Transverse colon (tissue), 4 donors: Measurements from ENCODE around the gene ARHGAP32. TPM values are rescaled to one million over a fixed set of nuclear protein-coding genes. Genes with fewer than 3 reads are reported as not detected.

Source experiments
- DNase-seq: peaks from one replicate; pipeline ENCODE4 v3.0.0-alpha.2; 2019
- H3K27ac ChIP-seq, 4 donors: fragments of 200-600 bp; sonication (generic); 2 replicates each; pipeline ENCODE4 v1.5.1; 2016 to 2018; ENCODE audit warnings: inconsistent platforms in 4 of 4
- H3K27me3 ChIP-seq: fragments of 200-600 bp; sonication (generic); 2 replicates; pipeline ENCODE4 v1.5.1; 2017; ENCODE audit warnings: inconsistent platforms
- H3K36me3 ChIP-seq, 4 donors: fragments of 200-600 bp; sonication (generic); 2 replicates each; pipeline ENCODE4 v1.5.1; 2017 to 2019; ENCODE audit warnings: inconsistent platforms in 4 of 4
- H3K4me1 ChIP-seq, 4 donors: fragments of 200-600 bp; sonication (generic); 2 replicates each; pipeline ENCODE4 v1.5.1; 2017 to 2020; ENCODE audit warnings: inconsistent platforms in 4 of 4
- H3K4me3 ChIP-seq, 4 donors: fragments of 200-600 bp; sonication (generic); 1 replicate in 1 of 4; 2 replicates in 3 of 4; pipeline versions ENCODE4 v1.5.1 to v1.6.1; 2017 to 2019; ENCODE audit warnings: inconsistent platforms in 4 of 4
- H3K9me3 ChIP-seq, 2 donors: fragments of 200-600 bp; sonication (generic); 2 replicates each; pipeline ENCODE4 v1.5.1; 2017 to 2019; ENCODE audit warnings: inconsistent platforms in 2 of 2
- EP300 ChIP-seq: sonication (generic); formaldehyde crosslinking; IDR thresholded peaks from one replicate; pipeline ENCODE4 v1.6.1; 2017; ENCODE audit warnings: antibody characterized with exemption, low read depth
- POLR2A ChIP-seq: fragments of 450-650 bp; IDR thresholded peaks from one replicate; pipeline ENCODE4 v1.6.1; 2016; ENCODE audit warnings: antibody characterized with exemption, mild to moderate bottlenecking, moderate library complexity
- POLR2AphosphoS5 ChIP-seq, 3 donors: sonication (generic); formaldehyde crosslinking; IDR thresholded peaks; one replicate each; pipeline ENCODE4 v1.6.1; 2016; ENCODE audit warnings: antibody characterized with exemption in 3 of 3
- WGBS, 2 donors: methylation state at CpG; one replicate each; pipeline ENCODE4 v1.1.5; 2018; ENCODE audit warnings: low coverage in 1 of 2; 5-methylcytosine and 5-hydroxymethylcytosine counted together
- in situ Hi-C, 4 donors: fragments of 200-750 bp; cut with MboI; loops; one replicate each; pipeline versions ENCODE4 v1.15.0 to v1.15.1; 2017; ENCODE audit warnings: low sequenced_read_pairs in 3 of 4, low pct_ligation_motif_present in 1 of 4, low pct_unique_long_range_greater_than_20kb in 1 of 4
- intact Hi-C: fragments of 100-400 bp; cut with DNase I; formaldehyde crosslinking; loops from one replicate; pipeline ENCODE4 v1.15.1; 2023; ENCODE audit warnings: low total_unique reads
- small RNA-seq, 4 donors: library from RNA; depleted of rRNA; stranded (forward); fragments of <200 nt; gene quantifications; one replicate each; pipeline ENCODE3, GENCODE V24; 2016
- total RNA-seq, 4 donors: library from RNA; depleted of rRNA; stranded (reverse); fragments of >200 nt; gene quantifications; one replicate each; pipeline ENCODE4 v1.1.0, GENCODE V29; 2016
- TF ChIP-seq, protein P1 (sequence below), 5 experiments: fragments of 200-600 bp in 3 of 5; fragments of 450-650 bp in 2 of 5; sonication (generic) in 3 of 5; IDR thresholded peaks; 1 replicate in 2 of 5; 2 replicates in 3 of 5; pipeline ENCODE4 v1.5.1; 2016 to 2017; ENCODE audit warnings: antibody characterized with exemption in 5 of 5, inconsistent platforms in 3 of 5, mild to moderate bottlenecking in 2 of 5, moderate library complexity in 1 of 5

The ARHGAP32 gene
- total RNA-seq, 4 donors from 2014 or later, result 66.9 to 86.9 (median 74.8) TPM

DNA sequence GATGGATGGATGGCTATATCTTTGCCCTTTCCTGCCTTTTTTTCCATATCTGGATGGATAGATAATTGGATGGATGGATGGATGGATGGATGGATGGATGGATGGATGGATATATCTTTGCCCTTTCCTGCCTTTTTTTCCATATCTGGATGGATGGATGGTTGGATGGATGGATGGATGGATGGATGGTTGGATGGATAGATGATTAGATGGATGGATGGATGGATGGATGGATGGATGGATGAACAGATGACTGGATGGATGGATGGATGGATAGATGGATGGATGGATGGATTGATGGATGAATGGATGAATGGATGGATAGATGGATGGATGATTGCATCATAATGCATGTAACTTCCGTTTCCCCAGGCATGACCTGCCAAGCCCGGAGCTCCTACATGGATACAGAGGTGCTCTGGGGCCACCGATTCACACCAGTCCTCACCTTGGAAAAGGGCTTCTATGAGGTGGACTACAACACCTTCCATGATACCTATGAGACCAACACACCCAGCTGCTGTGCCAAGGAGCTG, 276.0 kb downstream of the ARHGAP32 start:
- WGBS, 2 donors, result 50 to 80% methylated on average over 2 to 3 of the region's 3 CpGs
- no peaks in the 10 kb centered on the region for H3K4me1 ChIP-seq
- in situ Hi-C loops, result no loop called here
- no peaks in the 10 kb centered on the region for H3K27me3 ChIP-seq
- DNase-seq, result no peak
- intact Hi-C loops, result no loop called here
- no peaks in the 10 kb centered on the region for H3K36me3 ChIP-seq
- no peak overlapping the region for H3K4me3 ChIP-seq
- H3K9me3 ChIP-seq, result no peaks in the 10 kb centered on the region
- TF ChIP-seq POLR2AphosphoS5 (IDR thresholded peaks at IDR 0.05), result no peak
- TF ChIP-seq, protein P1, sequence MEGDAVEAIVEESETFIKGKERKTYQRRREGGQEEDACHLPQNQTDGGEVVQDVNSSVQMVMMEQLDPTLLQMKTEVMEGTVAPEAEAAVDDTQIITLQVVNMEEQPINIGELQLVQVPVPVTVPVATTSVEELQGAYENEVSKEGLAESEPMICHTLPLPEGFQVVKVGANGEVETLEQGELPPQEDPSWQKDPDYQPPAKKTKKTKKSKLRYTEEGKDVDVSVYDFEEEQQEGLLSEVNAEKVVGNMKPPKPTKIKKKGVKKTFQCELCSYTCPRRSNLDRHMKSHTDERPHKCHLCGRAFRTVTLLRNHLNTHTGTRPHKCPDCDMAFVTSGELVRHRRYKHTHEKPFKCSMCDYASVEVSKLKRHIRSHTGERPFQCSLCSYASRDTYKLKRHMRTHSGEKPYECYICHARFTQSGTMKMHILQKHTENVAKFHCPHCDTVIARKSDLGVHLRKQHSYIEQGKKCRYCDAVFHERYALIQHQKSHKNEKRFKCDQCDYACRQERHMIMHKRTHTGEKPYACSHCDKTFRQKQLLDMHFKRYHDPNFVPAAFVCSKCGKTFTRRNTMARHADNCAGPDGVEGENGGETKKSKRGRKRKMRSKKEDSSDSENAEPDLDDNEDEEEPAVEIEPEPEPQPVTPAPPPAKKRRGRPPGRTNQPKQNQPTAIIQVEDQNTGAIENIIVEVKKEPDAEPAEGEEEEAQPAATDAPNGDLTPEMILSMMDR (IDR thresholded peaks at IDR 0.05), result no peak
- no peak for TF ChIP-seq EP300
- no peak for TF ChIP-seq POLR2A
- no peak overlapping the region for H3K27ac ChIP-seq

DNA sequence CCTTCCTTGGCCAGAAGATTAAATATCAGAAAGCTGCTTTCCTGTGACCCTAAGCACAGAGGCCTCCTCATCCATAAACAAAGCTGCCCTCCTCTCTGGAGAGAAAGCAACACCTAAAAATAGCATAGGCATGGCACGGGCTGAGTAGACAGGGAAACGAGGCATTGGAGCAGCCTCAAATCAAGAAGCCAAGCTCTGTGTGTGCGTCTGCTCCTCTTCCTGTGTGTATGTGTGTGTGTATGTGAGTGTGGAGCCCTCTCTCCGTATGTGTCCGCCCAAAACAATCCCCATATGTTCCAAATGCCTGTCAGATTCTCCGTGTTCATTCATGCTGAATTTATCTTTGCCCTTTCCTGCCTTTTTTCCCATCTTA, 277.0 kb downstream of the ARHGAP32 start:
- TF ChIP-seq POLR2A (no peak), POLR2AphosphoS5 (IDR thresholded peaks at IDR 0.05) (no peak), EP300 (no peak)
- TF ChIP-seq, protein P1 (IDR thresholded peaks at IDR 0.05), result no peak
- Histone ChIP-seq H3K4me1 (no peaks in the 10 kb centered on the region), H3K9me3 (no peaks in the 10 kb centered on the region), H3K4me3 (no peak overlapping the region), H3K36me3 (no peaks in the 10 kb centered on the region), H3K27me3 (no peaks in the 10 kb centered on the region), H3K27ac (no peak overlapping the region)
- intact Hi-C loops (no loop called here), in situ Hi-C loops (no loop called here)
- no peak for DNase-seq
- WGBS, 2 donors, result 77 to 83% methylated on average over 4 to 6 of the region's 6 CpGs

Small RNAs within 50 kb of the gene (small RNA-seq; reads per million reads assigned to genes)
- 0 reads per million in 4 donors for gene RF00019
- 0 reads per million in 4 donors for gene RNU6-874P
- 0 reads per million in 4 donors for gene RNU6-876P

Other genes with a start within 250 kb of the ARHGAP32 start
- gene TP53AIP1, start 249.5 kb downstream of the ARHGAP32 start, total RNA-seq, result under 1 TPM in 3 of 4 donors, not detected in 1; 0.20 to 0.48 (median 0.41) TPM
- 1 to 10 TPM in 3 of 4 donors, under 1 TPM in 1; 1.00 to 9.2 (median 6.3) TPM for gene BARX2, start 183.5 kb upstream of the ARHGAP32 start, total RNA-seq